Loucy (cell line): ENCODE results near the gene BANF1.

Experiments
- H2AFZ ChIP-seq: fragments of 200-600 bp; sonication (generic); 2 replicates; pipeline ENCODE4 v1.6.0; 2016; ENCODE audit warnings: antibody characterized with exemption, mild to moderate bottlenecking, low read length, moderate library complexity
- H3F3A ChIP-seq: fragments of 200-600 bp; 2 replicates; pipeline ENCODE4 v1.6.0; 2016; ENCODE audit warnings: antibody characterized with exemption, low read depth, mild to moderate bottlenecking
- H3K27me3 ChIP-seq: fragments of 200-600 bp; sonication (generic); 2 replicates; pipeline ENCODE4 v1.6.1; 2014; ENCODE audit warnings: low read length, mild to moderate bottlenecking; ENCODE audit not compliant: insufficient read depth, poor library complexity, severe bottlenecking
- H3K36me3 ChIP-seq: fragments of 200-600 bp; sonication (generic); 2 replicates; pipeline ENCODE4 v1.6.1; 2016; ENCODE audit warnings: low read length; ENCODE audit not compliant: insufficient read depth
- H3K4me1 ChIP-seq: fragments of 200-600 bp; sonication (generic); 2 replicates; pipeline ENCODE4 v1.5.1; 2014; ENCODE audit warnings: low read length, mild to moderate bottlenecking; ENCODE audit not compliant: insufficient read depth, poor library complexity, severe bottlenecking
- H3K4me2 ChIP-seq: fragments of 200-600 bp; sonication (generic); 2 replicates; pipeline ENCODE4 v1.6.0; 2014; ENCODE audit warnings: antibody characterized with exemption, low read length, low read depth, mild to moderate bottlenecking; ENCODE audit not compliant: poor library complexity, severe bottlenecking
- H3K4me3 ChIP-seq: fragments of 200-600 bp; sonication (generic); 2 replicates; pipeline ENCODE4 v1.5.1; 2014; ENCODE audit warnings: low read length, mild to moderate bottlenecking, mixed read lengths; ENCODE audit not compliant: poor library complexity, severe bottlenecking
- H3K79me2 ChIP-seq: fragments of 200-600 bp; sonication (generic); 2 replicates; pipeline ENCODE4 v1.6.1; 2014; ENCODE audit warnings: low read length; ENCODE audit not compliant: insufficient read depth
- H3K9ac ChIP-seq: fragments of 200-600 bp; sonication (generic); 2 replicates; pipeline ENCODE4 v1.6.0; 2014; ENCODE audit warnings: mild to moderate bottlenecking, low read depth, low read length, moderate library complexity; ENCODE audit not compliant: poor library complexity, severe bottlenecking
- H3K9me2 ChIP-seq: fragments of 200-600 bp; sonication (generic); replicated peaks from 2 replicates; pipeline ENCODE4 v1.6.1; 2016; ENCODE audit warnings: low read depth, low read length, mixed read lengths
- H3K9me3 ChIP-seq: fragments of 200-600 bp; sonication (generic); 2 replicates; pipeline ENCODE4 v1.6.1; 2014; ENCODE audit warnings: mild to moderate bottlenecking, antibody characterized with exemption, low read length, low read depth; ENCODE audit not compliant: insufficient read depth
- H4K20me1 ChIP-seq: fragments of 200-600 bp; sonication (generic); 2 replicates; pipeline ENCODE4 v1.6.0; 2014; ENCODE audit warnings: antibody characterized with exemption, low read length, mild to moderate bottlenecking; ENCODE audit not compliant: insufficient read depth, poor library complexity, severe bottlenecking
- EZH2phosphoT487 ChIP-seq: fragments of 200-600 bp; IDR thresholded peaks from 2 replicates; pipeline ENCODE4 v1.6.1; 2018; ENCODE audit warnings: antibody characterized with exemption, mild to moderate bottlenecking, moderate library complexity, borderline replicate concordance
- TF ChIP-seq, protein P1 (sequence below): fragments of 200-600 bp; sonication (generic); conservative IDR thresholded peaks from 2 replicates; pipeline ENCODE4 v1.5.1; 2014; ENCODE audit warnings: mild to moderate bottlenecking, antibody characterized with exemption, low read length

BANF1 gene

DNA sequence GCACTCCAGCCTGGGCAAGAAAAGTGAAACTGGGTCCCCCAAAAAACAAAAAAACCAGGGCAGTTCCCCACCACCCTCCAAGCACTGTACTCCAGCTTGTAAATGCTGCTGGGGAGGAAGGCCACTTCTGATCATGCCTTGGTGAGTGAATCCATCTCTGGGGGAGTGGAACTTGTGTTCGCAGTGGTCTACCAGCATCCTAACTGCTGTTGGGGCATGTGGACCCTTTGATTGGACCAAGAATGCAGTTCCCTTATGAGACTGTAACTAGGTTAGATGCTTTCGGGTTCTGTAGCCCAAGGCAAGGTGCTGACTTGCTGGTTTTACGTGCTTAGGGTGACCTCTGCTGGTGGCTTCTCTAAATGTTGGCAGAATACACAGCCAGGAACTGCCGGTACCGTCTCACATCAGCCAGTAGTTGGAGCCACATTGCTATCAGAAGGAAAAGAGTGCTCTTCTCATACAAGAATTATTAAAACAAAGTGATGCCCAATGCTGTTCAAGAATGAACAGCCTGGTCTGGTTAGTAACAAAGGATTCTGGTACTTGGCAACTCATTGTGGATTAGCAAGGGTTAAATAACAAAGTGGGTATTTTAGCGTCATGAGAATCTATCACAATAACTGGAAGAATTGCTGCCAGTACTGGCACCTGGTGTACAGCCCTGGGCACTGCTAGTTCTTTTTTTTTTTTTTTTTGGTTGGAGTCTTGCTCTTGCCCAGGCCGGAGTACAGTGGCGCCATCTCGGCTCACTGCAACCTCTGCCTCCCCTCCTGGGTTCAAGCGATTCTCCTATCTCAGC, 13.3 kb upstream of the BANF1 start:
- Histone ChIP-seq H2AFZ (no peak overlapping the region), H3K9me2 (no peaks in the 10 kb centered on the region), H3K27me3 (no peaks in the 10 kb centered on the region), H3K9me3 (no peaks in the 10 kb centered on the region), H3K4me2 (no peak overlapping the region), H3F3A (peaks cover 2% of the 10 kb centered on the region; the same call in 1 of the 2 replicates), H3K79me2 (no peaks in the 10 kb centered on the region), H3K36me3 (no peaks in the 10 kb centered on the region), H3K9ac (no peak overlapping the region), H3K4me1 (no peaks in the 10 kb centered on the region), H3K4me3 (no peak overlapping the region), H4K20me1 (no peaks in the 10 kb centered on the region)
- no peak for TF ChIP-seq EZH2phosphoT487
- TF ChIP-seq, protein P1, sequence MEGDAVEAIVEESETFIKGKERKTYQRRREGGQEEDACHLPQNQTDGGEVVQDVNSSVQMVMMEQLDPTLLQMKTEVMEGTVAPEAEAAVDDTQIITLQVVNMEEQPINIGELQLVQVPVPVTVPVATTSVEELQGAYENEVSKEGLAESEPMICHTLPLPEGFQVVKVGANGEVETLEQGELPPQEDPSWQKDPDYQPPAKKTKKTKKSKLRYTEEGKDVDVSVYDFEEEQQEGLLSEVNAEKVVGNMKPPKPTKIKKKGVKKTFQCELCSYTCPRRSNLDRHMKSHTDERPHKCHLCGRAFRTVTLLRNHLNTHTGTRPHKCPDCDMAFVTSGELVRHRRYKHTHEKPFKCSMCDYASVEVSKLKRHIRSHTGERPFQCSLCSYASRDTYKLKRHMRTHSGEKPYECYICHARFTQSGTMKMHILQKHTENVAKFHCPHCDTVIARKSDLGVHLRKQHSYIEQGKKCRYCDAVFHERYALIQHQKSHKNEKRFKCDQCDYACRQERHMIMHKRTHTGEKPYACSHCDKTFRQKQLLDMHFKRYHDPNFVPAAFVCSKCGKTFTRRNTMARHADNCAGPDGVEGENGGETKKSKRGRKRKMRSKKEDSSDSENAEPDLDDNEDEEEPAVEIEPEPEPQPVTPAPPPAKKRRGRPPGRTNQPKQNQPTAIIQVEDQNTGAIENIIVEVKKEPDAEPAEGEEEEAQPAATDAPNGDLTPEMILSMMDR = peak; percentile 100

DNA sequence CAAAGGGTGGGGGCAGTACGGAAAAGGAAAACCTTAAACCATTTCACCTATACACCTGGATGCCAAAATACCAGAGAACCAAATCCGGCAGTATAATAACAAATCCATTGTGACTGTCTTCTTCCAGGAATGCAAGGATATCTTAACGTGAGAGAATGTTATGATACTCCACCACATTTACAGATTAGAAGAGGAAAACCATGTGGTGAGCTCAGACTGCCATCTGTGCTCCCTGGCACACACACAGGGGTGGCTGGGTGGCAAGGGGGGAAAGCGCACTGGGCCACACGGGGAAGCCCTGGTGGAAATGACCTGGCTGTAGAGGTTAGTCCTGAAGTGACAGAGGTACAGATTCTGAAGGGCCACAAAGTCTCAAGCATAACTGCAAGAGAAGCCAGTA, 10.2 kb upstream of the BANF1 start:
- no peak overlapping the region for H3K9ac ChIP-seq
- H3K9me3 ChIP-seq = no peaks in the 10 kb centered on the region

DNA sequence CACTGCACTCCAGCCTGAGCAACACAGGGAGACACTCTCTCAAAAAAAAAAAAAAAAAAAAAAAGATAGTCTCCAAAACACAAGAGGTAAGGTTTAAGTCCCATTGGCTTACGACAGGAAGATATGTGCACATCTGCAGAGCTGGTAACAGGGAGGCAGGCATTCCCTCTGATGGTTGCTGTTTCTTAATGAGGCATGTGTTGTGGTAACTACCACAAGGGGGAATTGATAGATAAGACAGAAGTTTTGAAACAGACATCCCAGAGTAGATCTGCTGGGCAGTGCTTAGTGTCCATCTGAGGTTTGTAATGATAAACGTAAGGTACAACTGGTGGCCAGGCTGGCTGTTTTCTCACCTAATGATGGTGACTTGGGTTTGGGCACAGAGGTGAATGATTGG, 5.0 kb upstream of the BANF1 start:
- H3K4me2 ChIP-seq = no peak overlapping the region
- H3K9me3 ChIP-seq = no peaks in the 10 kb centered on the region
- H4K20me1 ChIP-seq = peaks cover 21% of the 10 kb centered on the region
- no peaks in the 10 kb centered on the region for H3K9me2 ChIP-seq
- H3K4me3 ChIP-seq = no peak overlapping the region
- TF ChIP-seq EZH2phosphoT487 = no peak
- TF ChIP-seq, protein P1 = no peak
- H3K79me2 ChIP-seq = peaks cover 36% of the 10 kb centered on the region
- peaks cover 14% of the 10 kb centered on the region for H3K4me1 ChIP-seq
- H3K9ac ChIP-seq = no peak overlapping the region
- no peaks in the 10 kb centered on the region for H3K27me3 ChIP-seq
- no peak overlapping the region for H2AFZ ChIP-seq
- H3K36me3 ChIP-seq = peaks cover 32% of the 10 kb centered on the region; the same call in 1 of the 2 replicates
- no peaks in the 10 kb centered on the region; the same call in 1 of the 2 replicates for H3F3A ChIP-seq

More for the DNA sequence above, 10.2 kb upstream of the BANF1 start:
- TF ChIP-seq, protein P1 = no peak
- no peak for TF ChIP-seq EZH2phosphoT487
- H3K4me3 ChIP-seq = no peak overlapping the region
- H3F3A ChIP-seq = peaks cover 2% of the 10 kb centered on the region
- H3K36me3 ChIP-seq = peaks cover 1% of the 10 kb centered on the region; the same call in 1 of the 2 replicates
- H4K20me1 ChIP-seq = no peaks in the 10 kb centered on the region
- H3K79me2 ChIP-seq = no peaks in the 10 kb centered on the region
- no peaks in the 10 kb centered on the region for H3K9me2 ChIP-seq
- H2AFZ ChIP-seq = no peak overlapping the region
- no peaks in the 10 kb centered on the region for H3K4me1 ChIP-seq
- H3K27me3 ChIP-seq = no peaks in the 10 kb centered on the region
- H3K4me2 ChIP-seq = no peak overlapping the region
